ENCODE data around the gene PPEF1. TPM values are rescaled to one million over a fixed set of nuclear protein-coding genes. Genes with fewer than 3 reads are reported as not detected.

The PPEF1 gene
- total and polyA plus RNA-seq, 2 of the 4 experiments (the other 2 are of a cell fraction) = not detected

DNA sequence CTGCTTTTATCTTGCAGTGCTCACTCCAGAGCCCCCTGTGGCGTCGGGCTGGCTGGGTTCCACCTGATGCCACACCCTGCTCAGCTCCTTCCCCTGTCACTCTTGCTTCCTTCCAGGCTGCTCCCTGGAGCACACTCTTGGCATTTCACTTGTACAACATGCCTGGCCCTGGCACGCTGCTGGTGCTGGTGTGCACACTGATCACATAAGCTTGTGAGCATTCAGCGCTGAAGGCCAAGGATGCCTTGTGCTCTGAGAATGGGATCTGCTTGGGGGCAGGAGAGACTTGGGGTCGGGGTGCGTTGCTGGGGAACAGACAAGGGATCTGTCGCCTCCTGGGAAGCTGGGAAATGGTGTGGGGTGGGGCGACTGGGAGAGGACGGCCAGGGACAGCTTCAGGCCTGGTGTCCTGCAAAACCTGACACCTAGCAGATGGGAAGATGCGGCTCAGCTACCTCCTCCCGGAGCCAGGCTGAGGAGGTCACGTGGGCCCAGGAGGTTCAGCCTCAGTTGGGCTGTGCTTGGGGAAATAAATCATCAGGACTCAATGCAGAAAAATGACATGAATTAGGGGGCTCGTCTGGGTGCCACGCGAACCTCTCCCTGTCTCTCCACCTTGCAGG is 167.9 kb downstream of the PPEF1 start:
- H3K4me3 ChIP-seq (ENCODE audit: insufficient read depth, low read depth, low read length) = no peak overlapping the region
- in situ Hi-C loops (cut with MboI; ENCODE audit: low sequenced_read_pairs) = no loop called here
- H3K27ac ChIP-seq (ENCODE audit: insufficient read depth, low read length) = no peak overlapping the region
- no peak overlapping the region for H3K9ac ChIP-seq (ENCODE audit: low read depth, low read length)
- H2BK5ac ChIP-seq (ENCODE audit: low read depth, low read length, poor library complexity, severe bottlenecking) = no peak overlapping the region
- H3K79me1 ChIP-seq (ENCODE audit: low read depth in 1 of 2, low read length in 2 of 2) = no peaks in the 10 kb centered on the region
- BruUV-seq (replicated peaks) = no TSS peak
- H3K23ac ChIP-seq (ENCODE audit: low read depth, low read length) = no peak overlapping the region
- intact Hi-C loops (cut with micrococcal nuclease) = no loop called here
- no peaks in the 10 kb centered on the region for H3K36me3 ChIP-seq (ENCODE audit: control insufficient read depth, insufficient read depth, low read length)
- DNase-seq (no peak), ATAC-seq (ENCODE audit: low read depth) (no peak)
- CTCF ChIA-PET = no interaction called here
- H2AK5ac ChIP-seq (ENCODE audit: low read depth, low read length) = no peak overlapping the region
- no peak overlapping the region for H2BK20ac ChIP-seq (ENCODE audit: low read depth, low read length)
- POLR2A ChIA-PET (ENCODE audit: unreplicated experiment) = no interaction called here
- 67% methylated on average over 3 of the region's 15 CpGs; no CpG with 5 or more reads in 1 of the 2 experiments for WGBS, 2 experiments (ENCODE audit: extremely low coverage in 2 of 2, insufficient read length in 1 of 2)
- no peak overlapping the region for H2BK15ac ChIP-seq (ENCODE audit: low read depth, low read length)
- H3K27me3 ChIP-seq (ENCODE audit: control insufficient read depth, insufficient read depth, low read length) = no peaks in the 10 kb centered on the region; the same call in 1 of the 2 replicates
- no peak overlapping the region for H4K8ac ChIP-seq (ENCODE audit: low read depth in 2 of 2, low read length in 2 of 2)
- dilution Hi-C loops (cut with HindIII; ENCODE audit: low sequenced_read_pairs, unreplicated experiment) = no loop called here
- H3K56ac ChIP-seq (ENCODE audit: extremely low read depth, insufficient read depth, low read length) = no peak overlapping the region
- H3K9me1 ChIP-seq (ENCODE audit: insufficient read depth, low read length) = no peaks in the 10 kb centered on the region
- H4K91ac ChIP-seq (ENCODE audit: insufficient read depth, low read depth, low read length) = no peak overlapping the region
- no peak overlapping the region for H3K14ac ChIP-seq (replicated peaks; ENCODE audit: low read depth, low read length)
- H2BK120ac ChIP-seq (ENCODE audit: low read depth, low read length) = no peak overlapping the region
- no peak overlapping the region for H3K4ac ChIP-seq (ENCODE audit: low read depth, low read length)
- H4K20me1 ChIP-seq (ENCODE audit: insufficient read depth, low read length) = no peaks in the 10 kb centered on the region
- H3K9me3 ChIP-seq (ENCODE audit: control insufficient read depth, insufficient read depth, low read length) = peaks cover 4% of the 10 kb centered on the region; the same call in 1 of the 2 replicates
- H3K4me1 ChIP-seq (ENCODE audit: control insufficient read depth, insufficient read depth, low read length) = peaks cover 2% of the 10 kb centered on the region; the same call in 1 of the 2 replicates
- no peak overlapping the region for H4K5ac ChIP-seq (ENCODE audit: low read depth, low read length)
- no peak overlapping the region for H2AK9ac ChIP-seq (replicated peaks; ENCODE audit: low read depth, low read length, poor library complexity)
- no peak overlapping the region for H3K18ac ChIP-seq (ENCODE audit: low read depth, low read length)
- no peak overlapping the region for H2AFZ ChIP-seq (replicated peaks; ENCODE audit: low read length, poor library complexity)
- no peak for TF ChIP-seq BHLHE40 (IDR thresholded peaks at IDR 0.05; ENCODE audit: low read depth, low read length)
- no peak for TF ChIP-seq POLR2A (IDR thresholded peaks at IDR 0.05; ENCODE audit: low read depth, low read length)
- TF ChIP-seq MAFK (IDR thresholded peaks at IDR 0.05; ENCODE audit: low read depth, low read length) = no peak
- no peak overlapping the region for H3K4me2 ChIP-seq (ENCODE audit: low read depth, low read length)
